Measurements from ENCODE around the gene VAMP5.
"Not testable (repeated sequence)": the region's sequence is repeated elsewhere in the genome, so short reads cannot be mapped to it uniquely, and the experiment has no call there.

Gene VAMP5

DNA sequence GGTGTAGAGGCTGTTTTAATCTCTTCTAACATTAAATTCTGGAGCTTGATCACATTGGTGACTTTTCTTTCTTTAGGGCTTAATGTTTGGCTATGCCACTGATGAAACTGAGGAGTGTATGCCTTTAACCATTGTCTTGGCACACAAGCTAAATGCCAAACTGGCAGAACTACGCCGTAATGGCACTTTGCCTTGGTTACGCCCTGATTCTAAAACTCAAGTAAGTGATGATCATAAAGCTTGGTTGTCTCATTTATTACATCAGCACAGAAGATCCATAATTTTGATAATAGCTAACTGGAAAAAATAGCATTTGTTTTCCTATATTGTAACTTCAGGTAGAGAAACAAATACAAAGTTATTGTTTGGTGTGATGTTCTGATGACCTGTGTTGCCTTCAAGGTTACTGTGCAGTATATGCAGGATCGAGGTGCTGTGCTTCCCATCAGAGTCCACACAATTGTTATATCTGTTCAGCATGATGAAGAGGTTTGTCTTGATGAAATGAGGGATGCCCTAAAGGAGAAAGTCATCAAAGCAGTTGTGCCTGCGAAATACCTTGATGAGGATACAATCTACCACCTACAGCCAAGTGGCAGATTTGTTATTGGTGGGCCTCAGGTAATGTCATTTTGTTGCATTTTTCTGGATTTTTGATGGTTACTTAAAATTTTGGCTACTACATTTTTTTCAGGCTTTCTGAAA is 42.3 kb upstream of the VAMP5 start:
- Histone ChIP-seq H3K36me3 (ENCODE audit: control insufficient read depth, insufficient read depth, low read length) (no peaks in the 10 kb centered on the region), H3K9me3 (ENCODE audit: control insufficient read depth, low read length) (no peaks in the 10 kb centered on the region), H3K4me2 (ENCODE audit: low read length) (no peak overlapping the region), H3K27ac (no peak overlapping the region), H3K79me2 (peaks cover 14% of the 10 kb centered on the region), H3K27me3 (ENCODE audit: control insufficient read depth, insufficient read depth, low read length) (no peaks in the 10 kb centered on the region), H3K9ac (no peak overlapping the region), H3K4me1 (peaks cover 34% of the 10 kb centered on the region), H2AFZ (no peak overlapping the region), H3K4me3 (ENCODE audit: low read depth, low read length) (peak overlapping the region; percentile 97)
- TF ChIP-seq CTCF (IDR thresholded peaks at IDR 0.05): no peak

DNA sequence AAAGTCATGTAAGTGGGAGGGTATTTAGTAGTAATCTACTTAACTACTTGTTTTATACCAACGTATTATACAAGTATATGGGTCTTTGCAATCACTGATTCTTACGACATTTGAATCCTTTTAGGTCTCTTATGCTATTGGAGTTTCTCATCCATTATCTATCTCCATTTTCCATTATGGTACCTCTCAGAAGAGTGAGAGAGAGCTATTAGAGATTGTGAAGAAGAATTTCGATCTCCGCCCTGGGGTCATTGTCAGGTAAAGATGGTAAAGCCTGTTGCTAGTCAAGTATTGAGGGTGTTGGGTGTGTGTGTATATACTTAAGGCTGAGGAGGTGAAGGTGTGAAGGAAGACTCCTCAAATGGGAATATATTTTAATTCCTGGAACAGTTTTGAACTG is 41.5 kb upstream of the VAMP5 start:
- Histone ChIP-seq H2AFZ (no peak overlapping the region), H3K4me2 (ENCODE audit: low read length) (no peak overlapping the region), H3K27me3 (ENCODE audit: control insufficient read depth, insufficient read depth, low read length) (no peaks in the 10 kb centered on the region), H3K4me1 (peaks cover 31% of the 10 kb centered on the region), H3K4me3 (ENCODE audit: low read depth, low read length) (no peak overlapping the region), H3K9ac (no peak overlapping the region), H3K9me3 (ENCODE audit: control insufficient read depth, low read length) (no peaks in the 10 kb centered on the region), H3K79me2 (peaks cover 14% of the 10 kb centered on the region), H3K36me3 (ENCODE audit: control insufficient read depth, insufficient read depth, low read length) (no peaks in the 10 kb centered on the region), H3K27ac (no peak overlapping the region)
- no peak for TF ChIP-seq CTCF (IDR thresholded peaks at IDR 0.05)

DNA sequence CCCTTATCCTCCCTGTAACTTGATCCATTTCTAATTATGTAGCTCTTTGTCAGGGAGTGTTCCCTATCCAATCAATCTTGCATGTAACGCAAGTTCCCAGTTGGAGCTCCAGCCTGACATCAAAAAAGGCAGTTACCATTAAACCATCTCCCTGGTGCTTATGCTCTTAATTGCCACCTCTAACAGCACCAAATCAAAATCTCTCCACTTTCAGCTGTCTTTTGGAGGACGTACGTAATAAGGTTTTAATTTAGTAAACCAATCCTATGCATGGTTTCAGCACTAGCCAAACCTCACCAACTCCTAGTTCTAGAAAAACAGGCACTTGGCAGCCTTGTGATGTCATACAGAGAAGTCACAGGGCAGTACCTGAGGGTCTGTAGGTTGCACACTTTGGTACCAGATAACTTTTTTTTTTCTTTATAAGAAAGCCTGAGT is 40.0 kb upstream of the VAMP5 start:
- not testable (repeated sequence) for H3K9ac ChIP-seq; H3K4me3 ChIP-seq (ENCODE audit: low read depth, low read length); H3K4me2 ChIP-seq (ENCODE audit: low read length); H3K27ac ChIP-seq; H2AFZ ChIP-seq; H3K27me3 ChIP-seq (ENCODE audit: control insufficient read depth, insufficient read depth, low read length); H3K9me3 ChIP-seq (ENCODE audit: control insufficient read depth, low read length); H3K36me3 ChIP-seq (ENCODE audit: control insufficient read depth, insufficient read depth, low read length)
- H3K79me2 ChIP-seq: peaks cover 11% of the 10 kb centered on the region
- H3K4me1 ChIP-seq: peaks cover 27% of the 10 kb centered on the region

DNA sequence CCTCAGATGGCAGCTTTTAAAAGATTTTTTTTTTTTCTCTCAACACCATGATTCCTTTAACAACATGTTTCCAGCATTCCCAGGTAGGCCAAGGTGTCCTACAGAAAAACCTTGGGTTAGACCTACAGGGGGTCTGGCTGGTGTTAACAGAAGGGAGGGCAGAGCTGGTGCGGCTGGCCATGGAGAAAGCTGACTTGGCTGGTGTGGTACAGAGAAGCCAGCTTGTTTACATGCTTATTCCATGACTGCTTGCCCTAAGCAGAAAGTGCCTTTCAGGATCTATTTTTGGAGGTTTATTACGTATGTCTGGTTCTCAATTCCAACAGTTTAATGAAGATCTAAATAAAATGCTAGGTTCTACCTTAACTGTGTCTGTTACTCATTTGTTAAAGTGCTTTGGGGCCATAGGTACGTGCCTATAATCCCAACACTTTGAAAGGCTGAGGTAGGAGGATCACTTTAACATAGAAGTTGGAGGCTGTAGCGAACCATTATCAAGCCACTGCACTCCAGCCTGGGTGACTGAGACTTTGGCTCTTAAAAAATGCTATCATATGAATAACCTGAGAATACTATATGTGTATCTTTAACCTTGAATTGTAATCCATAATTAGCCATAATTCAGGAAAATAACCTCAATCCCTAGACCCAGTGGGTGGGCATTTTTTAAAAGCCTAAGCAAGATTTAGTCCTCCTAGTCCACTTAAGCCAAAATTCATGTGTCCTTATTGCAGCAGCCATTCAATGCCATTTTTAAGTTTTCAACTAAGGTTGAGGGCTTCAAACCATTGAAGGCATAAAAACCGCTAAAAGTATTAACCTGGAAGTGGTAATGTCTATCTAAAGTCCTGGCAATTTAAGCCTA is 39.1 kb upstream of the VAMP5 start:
- not testable (repeated sequence) for H3K9me3 ChIP-seq (ENCODE audit: control insufficient read depth, low read length); H3K36me3 ChIP-seq (ENCODE audit: control insufficient read depth, insufficient read depth, low read length); H3K27ac ChIP-seq; H3K4me2 ChIP-seq (ENCODE audit: low read length); H2AFZ ChIP-seq; H3K9ac ChIP-seq; H3K4me3 ChIP-seq (ENCODE audit: low read depth, low read length); H3K27me3 ChIP-seq (ENCODE audit: control insufficient read depth, insufficient read depth, low read length); H3K79me2 ChIP-seq
- peaks cover 27% of the 10 kb centered on the region for H3K4me1 ChIP-seq

DNA sequence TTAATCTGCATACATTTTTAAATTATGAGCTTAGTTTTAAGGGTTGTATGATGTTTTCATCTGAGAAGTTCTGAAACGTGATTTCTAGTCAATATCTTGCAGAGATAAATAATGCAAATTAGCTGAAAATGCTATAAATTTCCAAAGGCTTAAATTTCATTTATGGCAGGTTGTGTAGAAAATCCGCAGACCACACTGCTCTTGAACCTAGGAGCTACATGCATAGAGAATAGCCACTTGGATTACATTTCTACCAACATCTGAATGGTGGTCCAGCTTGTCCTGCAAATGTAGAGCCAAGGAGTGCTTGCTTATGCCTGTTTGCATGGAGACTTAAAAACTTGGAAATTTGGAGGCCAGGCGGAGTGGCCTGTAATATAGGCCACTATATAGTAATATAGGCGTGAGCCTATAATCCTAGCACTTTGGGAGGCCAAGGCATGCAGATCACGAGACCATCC is 38.4 kb upstream of the VAMP5 start:
- H3K36me3 ChIP-seq (ENCODE audit: control insufficient read depth, insufficient read depth, low read length): no peaks in the 10 kb centered on the region
- H3K79me2 ChIP-seq: no peaks in the 10 kb centered on the region
- no peak overlapping the region for H2AFZ ChIP-seq
- no peak overlapping the region for H3K27ac ChIP-seq
- no peak for TF ChIP-seq CTCF (IDR thresholded peaks at IDR 0.05)
- H3K4me3 ChIP-seq (ENCODE audit: low read depth, low read length): no peak overlapping the region
- no peaks in the 10 kb centered on the region for H3K9me3 ChIP-seq (ENCODE audit: control insufficient read depth, low read length)
- H3K27me3 ChIP-seq (ENCODE audit: control insufficient read depth, insufficient read depth, low read length): no peaks in the 10 kb centered on the region
- H3K9ac ChIP-seq: no peak overlapping the region
- H3K4me2 ChIP-seq (ENCODE audit: low read length): no peak overlapping the region
- H3K4me1 ChIP-seq: peaks cover 20% of the 10 kb centered on the region
